Endothelial cell of umbilical vein (primary cell): Measurements from ENCODE around the gene ATP4A. TPM values are rescaled to one million over a fixed set of nuclear protein-coding genes. Genes with fewer than 3 reads are reported as not detected.

Source experiments
- BruUV-seq: library from RNA; stranded (reverse); fragments of 400-500 nt; replicated peaks from 2 replicates; lab custom pipeline; 2021; lab: Mats Ljungman, UMichigan
- CTCF ChIA-PET: fragments of 300-600, 350-600 bp; sonication (Branson Sonifier 250); formaldehyde crosslinking; loops from one replicate; lab custom pipeline; 2021; ENCODE audit warnings: antibody characterized with exemption, inconsistent platforms; lab: Charles Lee
- POLR2A ChIA-PET: fragments of 300-600, 350-600 bp; sonication (Branson Sonifier 250); formaldehyde crosslinking; loops from one replicate; lab custom pipeline; 2021; ENCODE audit warnings: antibody characterized with exemption, inconsistent platforms; lab: Charles Lee
- DNase-seq: peaks from one replicate; pipeline ENCODE4 v3.0.0-alpha.2; 2011; ENCODE audit warnings: low read depth, low spot score
- FAIRE-seq: peaks from 2 replicates; lab custom pipeline; 2011; peaks lifted over from hg19 to GRCh38; lab: Jason Lieb, UNC
- H2AFZ ChIP-seq: 2 replicates; pipeline ENCODE4 v1.6.0; 2012; ENCODE audit warnings: low read depth, low read length, control low read depth, inconsistent platforms
- H3K27ac ChIP-seq: 2 replicates; pipeline ENCODE4 v1.5.1; 2011; ENCODE audit warnings: low read depth, mild to moderate bottlenecking, control low read depth, low read length, moderate library complexity; ENCODE audit not compliant: insufficient read depth
- H3K27me3 ChIP-seq, 2 experiments: 2 replicates each; pipeline versions ENCODE4 v1.6.0 to v1.6.1; 2011; ENCODE audit warnings: low read length in 2 of 2, mixed read lengths in 1 of 2; ENCODE audit not compliant: control insufficient read depth in 2 of 2, insufficient read depth in 2 of 2
- H3K36me3 ChIP-seq, 2 experiments: 2 replicates in 1 of 2; 3 replicates in 1 of 2; pipeline ENCODE4 v1.5.1; 2011; ENCODE audit warnings: low read length in 2 of 2, mild to moderate bottlenecking in 1 of 2, moderate library complexity in 1 of 2; ENCODE audit not compliant: control insufficient read depth in 2 of 2, insufficient read depth in 2 of 2; ENCODE audit errors: extremely low read depth in 1 of 2
- H3K4me1 ChIP-seq: 3 replicates; pipeline ENCODE4 v1.5.1; 2011; ENCODE audit warnings: mild to moderate bottlenecking, low read length; ENCODE audit not compliant: control insufficient read depth, insufficient read depth; ENCODE audit errors: extremely low read depth
- H3K4me2 ChIP-seq: 2 replicates; pipeline ENCODE4 v1.6.1; 2011; ENCODE audit warnings: low read length, control low read depth, mixed read lengths; ENCODE audit not compliant: insufficient read depth
- H3K4me3 ChIP-seq, 3 experiments: fragments of 200-600 bp in 1 of 3; sonication (generic), shearing (Covaris generic) in 1 of 3; replicated peaks in 1 of 3; 2 replicates each; pipeline ENCODE4 v1.5.1; 2011 to 2016; ENCODE audit warnings: control low read depth in 3 of 3, low read length in 3 of 3, mild to moderate bottlenecking in 2 of 3, inconsistent platforms in 1 of 3, low read depth in 1 of 3, moderate library complexity in 1 of 3; ENCODE audit not compliant: insufficient read depth in 1 of 3
- H3K79me2 ChIP-seq: 2 replicates; pipeline ENCODE4 v1.6.0; 2012; ENCODE audit warnings: low read length, inconsistent platforms; ENCODE audit not compliant: control insufficient read depth, insufficient read depth
- H3K9ac ChIP-seq: replicated peaks from 2 replicates; pipeline ENCODE3; 2011; ENCODE audit warnings: low read length, control low read depth; ENCODE audit not compliant: insufficient read depth; ENCODE audit errors: extremely low read depth
- H3K9me1 ChIP-seq: replicated peaks from 3 replicates; pipeline ENCODE4 v1.6.0; 2011; ENCODE audit warnings: mild to moderate bottlenecking, low read length; ENCODE audit not compliant: control insufficient read depth, insufficient read depth; ENCODE audit errors: extremely low read depth
- H3K9me3 ChIP-seq: replicated peaks from 2 replicates; pipeline ENCODE4 v1.5.1; 2012; ENCODE audit warnings: low read length, inconsistent platforms; ENCODE audit not compliant: control insufficient read depth, insufficient read depth
- H4K20me1 ChIP-seq: replicated peaks from 2 replicates; pipeline ENCODE3; 2011; ENCODE audit warnings: mild to moderate bottlenecking, low read length; ENCODE audit not compliant: control insufficient read depth, insufficient read depth; ENCODE audit errors: extremely low read depth
- CTCF ChIP-seq, 2 donors: IDR thresholded peaks; 1 replicate in 1 of 2; 2 replicates in 1 of 2; pipeline ENCODE4 v1.5.1; 2011; ENCODE audit warnings: low read length in 2 of 2, mild to moderate bottlenecking in 2 of 2, moderate library complexity in 2 of 2, control low read depth in 1 of 2, inconsistent platforms in 1 of 2, low read depth in 1 of 2; ENCODE audit not compliant: insufficient read depth in 1 of 2; ENCODE audit errors: extremely low read depth in 1 of 2
- EZH2 ChIP-seq: IDR thresholded peaks from 2 replicates; pipeline ENCODE4 v1.6.1; 2012; ENCODE audit warnings: borderline replicate concordance, low read depth, mild to moderate bottlenecking, moderate library complexity, low read length, inconsistent platforms; ENCODE audit not compliant: severe bottlenecking
- FOS ChIP-seq: IDR thresholded peaks from 2 replicates; pipeline ENCODE4 v1.6.1; 2011; ENCODE audit warnings: mild to moderate bottlenecking, low read length, moderate library complexity, borderline replicate concordance; ENCODE audit not compliant: insufficient read depth
- GATA2 ChIP-seq: IDR thresholded peaks from 2 replicates; pipeline ENCODE4 v1.7.0; 2011; ENCODE audit warnings: low read depth, mild to moderate bottlenecking, moderate library complexity, mixed read lengths, low read length; ENCODE audit not compliant: insufficient read length, insufficient read depth
- JUN ChIP-seq: IDR thresholded peaks from 2 replicates; pipeline ENCODE4 v1.6.1; 2011; ENCODE audit warnings: borderline replicate concordance, low read depth; ENCODE audit not compliant: insufficient read length, insufficient read depth
- MYC ChIP-seq: IDR thresholded peaks from one replicate; pipeline ENCODE4 v1.6.1; 2011; ENCODE audit warnings: mild to moderate bottlenecking, low read depth, low read length
- POLR2A ChIP-seq: IDR thresholded peaks from 2 replicates; pipeline ENCODE4 v1.6.1; 2012; ENCODE audit warnings: low read depth, mild to moderate bottlenecking, control low read depth, low read length
- POLR2AphosphoS5 ChIP-seq: IDR thresholded peaks from 2 replicates; pipeline ENCODE4 v1.6.1; 2012; ENCODE audit warnings: low read depth, mild to moderate bottlenecking, control low read depth, low read length, moderate library complexity; ENCODE audit not compliant: insufficient read depth
- dilution Hi-C: fragments of 300-500 bp; cut with MboI; formaldehyde crosslinking; loops from one replicate; pipeline ENCODE4 v1.15.0; 2019; ENCODE audit warnings: low sequenced_read_pairs; ENCODE audit not compliant: extremely low pct_ligation_motif_present
- intact Hi-C: fragments of 100-400 bp; cut with micrococcal nuclease; formaldehyde crosslinking; loops from one replicate; pipeline ENCODE4 v1.10.0; 2022
- polyA plus RNA-seq, 4 experiments: library from polyadenylated mRNA; depleted of rRNA in 3 of 4; stranded (reverse) in 3 of 4; unstranded in 1 of 4; fragments of >200 nt; gene quantifications; 2 replicates each; pipeline versions ENCODE4 v1.2.1 to v1.2.3, GENCODE V29; 2011 to 2012; ENCODE audit warnings: missing spikeins in 1 of 4
- total RNA-seq: library from RNA; stranded (reverse); gene quantifications from 2 replicates; pipeline ENCODE4 v1.2.3, GENCODE V29; 2021
- TF ChIP-seq, protein P1 (sequence below): IDR thresholded peaks from 2 replicates; pipeline ENCODE4 v1.6.1; 2011; ENCODE audit not compliant: insufficient read depth, insufficient read length

The ATP4A gene
- total and polyA plus RNA-seq, 2 donors (not counting 3 experiments of a cell fraction or from before 2014, with no cell fraction given): not detected

DNA sequence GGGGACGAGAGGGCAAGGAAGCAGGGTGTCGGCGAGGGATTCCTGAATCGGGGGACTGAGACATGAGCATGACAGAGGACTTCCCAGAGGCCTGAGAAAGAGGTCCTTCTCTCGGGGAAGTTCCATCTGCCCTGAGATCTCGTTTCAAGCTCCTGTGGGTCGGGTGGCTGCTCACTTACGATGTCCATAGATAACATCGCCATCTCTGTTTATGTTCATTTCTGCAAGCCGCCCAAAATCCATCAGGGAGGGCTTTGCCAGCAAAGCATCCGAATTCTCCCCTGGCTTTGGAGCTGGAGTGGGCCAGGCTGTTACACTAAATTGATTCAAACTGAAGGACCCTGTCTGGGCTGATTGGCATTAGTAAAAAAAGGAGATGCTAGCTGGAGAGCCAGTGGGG, 55.9 kb downstream of the ATP4A start:
- H3K4me3 ChIP-seq: no peak overlapping the region
- H3K36me3 ChIP-seq: no peaks in the 10 kb centered on the region
- TF ChIP-seq POLR2AphosphoS5 (no peak), MYC (no peak), CTCF (IDR thresholded peaks at IDR 0.05; ENCODE audit: extremely low read depth in 1 of 2, insufficient read depth in 1 of 2, low read depth in 1 of 2, low read length in 2 of 2) (no peak)
- TF ChIP-seq, protein P1, sequence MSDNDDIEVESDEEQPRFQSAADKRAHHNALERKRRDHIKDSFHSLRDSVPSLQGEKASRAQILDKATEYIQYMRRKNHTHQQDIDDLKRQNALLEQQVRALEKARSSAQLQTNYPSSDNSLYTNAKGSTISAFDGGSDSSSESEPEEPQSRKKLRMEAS: no peak
- no peaks in the 10 kb centered on the region for H3K4me1 ChIP-seq
- H3K9me1 ChIP-seq: no peaks in the 10 kb centered on the region
- H3K9me3 ChIP-seq: no peaks in the 10 kb centered on the region
- H3K27ac ChIP-seq: no peak overlapping the region
- H3K9ac ChIP-seq: no peak overlapping the region
- BruUV-seq: no TSS peak
- H3K27me3 ChIP-seq: peaks cover 26 to 29% of the 10 kb centered on the region in 2 experiments
- H3K4me2 ChIP-seq: no peak overlapping the region
- no peak overlapping the region for H2AFZ ChIP-seq
- intact Hi-C loops: no loop called here
- ChIA-PET POLR2A (no interaction called here), CTCF (interaction anchor here (0.6 to 4.7 kb wide), 4 partner anchors 12 to 534 kb away, joined by 3 to 29 read pairs (median 16); no protein-coding TSS in a partner anchor)
- DNase-seq: no peak
- no peak for FAIRE-seq
- no peaks in the 10 kb centered on the region for H3K79me2 ChIP-seq
- dilution Hi-C loops: no loop called here
- H4K20me1 ChIP-seq: no peaks in the 10 kb centered on the region

DNA sequence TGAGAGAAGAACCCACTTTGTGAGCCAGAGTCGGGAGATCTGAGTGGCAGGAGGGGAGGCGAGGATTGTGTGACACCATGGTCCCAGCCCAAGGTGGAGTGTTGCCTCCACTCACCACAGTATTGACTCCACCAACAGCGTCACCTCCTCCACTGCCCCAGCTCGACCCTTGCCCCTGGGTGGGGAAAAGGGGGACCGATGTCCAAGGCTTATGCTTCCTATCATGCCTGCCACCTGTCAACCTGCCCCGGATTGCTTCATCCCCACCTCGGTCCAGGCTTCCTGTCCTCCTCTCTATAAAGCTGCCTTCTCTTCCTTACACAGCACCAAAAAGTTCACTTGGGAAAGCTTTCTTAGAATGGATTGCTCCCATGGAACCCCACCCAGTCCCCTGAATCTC, 57.4 kb downstream of the ATP4A start:
- DNase-seq (no peak), FAIRE-seq (no peak)
- ChIA-PET POLR2A (no interaction called here), CTCF (interaction anchor here (1.4 to 4.7 kb wide), 2 partner anchors 11 to 153 kb away, joined by 5 to 29 read pairs; no protein-coding TSS in a partner anchor)
- H3K9ac ChIP-seq: no peak overlapping the region
- BruUV-seq: no TSS peak
- intact Hi-C loops: no loop called here
- no peaks in the 10 kb centered on the region for H3K36me3 ChIP-seq
- peaks cover 23 to 29% of the 10 kb centered on the region in 2 experiments for H3K27me3 ChIP-seq
- no peak overlapping the region for H2AFZ ChIP-seq
- H3K4me2 ChIP-seq: no peak overlapping the region
- H4K20me1 ChIP-seq: no peaks in the 10 kb centered on the region
- H3K79me2 ChIP-seq: no peaks in the 10 kb centered on the region
- H3K4me1 ChIP-seq: no peaks in the 10 kb centered on the region
- H3K9me1 ChIP-seq: no peaks in the 10 kb centered on the region
- no peak overlapping the region for H3K4me3 ChIP-seq
- H3K9me3 ChIP-seq: no peaks in the 10 kb centered on the region
- dilution Hi-C loops: no loop called here
- TF ChIP-seq POLR2A: no peak
- TF ChIP-seq, protein P1: no peak
- no peak for TF ChIP-seq JUN
- TF ChIP-seq CTCF (IDR thresholded peaks at IDR 0.05; ENCODE audit: extremely low read depth in 1 of 2, insufficient read depth in 1 of 2, low read depth in 1 of 2, low read length in 2 of 2): no peak
- TF ChIP-seq FOS: no peak
- TF ChIP-seq EZH2: no peak
- no peak for TF ChIP-seq MYC
- TF ChIP-seq POLR2AphosphoS5: no peak
- no peak for TF ChIP-seq GATA2
- H3K27ac ChIP-seq: no peak overlapping the region
